Panc1 (cell line): Measurements from ENCODE around the gene CDR2L. TPM values are rescaled to one million over a fixed set of nuclear protein-coding genes. Genes with fewer than 3 reads are reported as not detected.

ENCODE experiments used
- ATAC-seq: fragments of 200-7000 bp; cut with Tn5 transposase; 2 replicates; pipeline ENCODE4 v1.9.1; 2020; ENCODE audit warnings: mild to moderate bottlenecking, moderate library complexity
- BruUV-seq: library from RNA; stranded (reverse); fragments of 400-500 nt; replicated peaks from 2 replicates; lab custom pipeline; 2021; lab: Mats Ljungman, UMichigan
- CTCF ChIA-PET: fragments of 300-600 bp; sonication (Branson Sonifier 250); formaldehyde crosslinking; loops from one replicate; lab custom pipeline; 2022; ENCODE audit warnings: antibody characterized with exemption; lab: Charles Lee
- POLR2A ChIA-PET: fragments of 300-600 bp; sonication (Branson Sonifier 250); formaldehyde crosslinking; loops from one replicate; lab custom pipeline; 2022; ENCODE audit warnings: antibody characterized with exemption; lab: Charles Lee
- DNase-seq: peaks from one replicate; pipeline ENCODE4 v3.0.0-alpha.2; 2010; ENCODE audit warnings: low read depth, low spot score
- H3K27ac ChIP-seq: 2 replicates; pipeline ENCODE4 v1.5.1; 2011; ENCODE audit warnings: mild to moderate bottlenecking, low read length, inconsistent platforms
- H3K27me3 ChIP-seq: fragments of 200-500 bp; sonication (Bioruptor generic); 2 replicates; pipeline ENCODE4 v1.6.0; 2014; ENCODE audit warnings: low read length, inconsistent platforms; ENCODE audit not compliant: control insufficient read depth, insufficient read depth
- H3K36me3 ChIP-seq: fragments of 200-500 bp; sonication (Bioruptor generic); 2 replicates; pipeline ENCODE4 v1.5.1; 2014; ENCODE audit warnings: inconsistent platforms, mild to moderate bottlenecking, low read length, moderate library complexity; ENCODE audit not compliant: control insufficient read depth, insufficient read depth
- H3K4me1 ChIP-seq: 2 replicates; pipeline ENCODE4 v1.5.1; 2011; ENCODE audit warnings: inconsistent platforms, mild to moderate bottlenecking, low read length, moderate library complexity; ENCODE audit not compliant: control insufficient read depth, insufficient read depth
- H3K4me3 ChIP-seq, 2 experiments: 2 replicates each; pipeline ENCODE4 v1.5.1; 2011 to 2012; ENCODE audit warnings: low read depth in 2 of 2, low read length in 2 of 2, mild to moderate bottlenecking in 2 of 2, inconsistent platforms in 1 of 2, moderate library complexity in 1 of 2
- H3K9me3 ChIP-seq: fragments of 200-500 bp; sonication (Bioruptor generic); 2 replicates; pipeline ENCODE4 v1.5.1; 2014; ENCODE audit warnings: low read depth, mild to moderate bottlenecking, inconsistent platforms, low read length, moderate library complexity; ENCODE audit not compliant: control insufficient read depth, insufficient read depth
- POLR2AphosphoS5 ChIP-seq: IDR thresholded peaks from 2 replicates; pipeline ENCODE4 v1.6.1; 2012; ENCODE audit warnings: mild to moderate bottlenecking, low read depth, low read length, moderate library complexity
- SIN3A ChIP-seq: IDR thresholded peaks from 2 replicates; pipeline ENCODE4 v1.6.1; 2012; ENCODE audit warnings: low read depth, mild to moderate bottlenecking, low read length, moderate library complexity, borderline replicate concordance; ENCODE audit not compliant: insufficient read depth
- TCF7L2 ChIP-seq: IDR thresholded peaks from 2 replicates; pipeline ENCODE4 v1.6.1; 2011; ENCODE audit warnings: mild to moderate bottlenecking, low read depth, low read length, inconsistent platforms
- in situ Hi-C: cut with HindIII; loops from 2 replicates; pipeline ENCODE4 v1.10.0; 2016; ENCODE audit warnings: low sequenced_read_pairs, low pct_unique_long_range_greater_than_20kb
- intact Hi-C: fragments of 100-400 bp; cut with micrococcal nuclease; formaldehyde crosslinking; loops from one replicate; pipeline ENCODE4 v1.10.0; 2022; ENCODE audit not compliant: unreplicated experiment
- total RNA-seq: library from RNA; stranded (reverse); gene quantifications from one replicate; pipeline ENCODE4 v1.2.1, GENCODE V29; 2021; ENCODE audit not compliant: unreplicated experiment
- TF ChIP-seq, protein P1 (sequence below): fragments of 450-650 bp; IDR thresholded peaks from 2 replicates; pipeline ENCODE4 v1.5.1; 2017; ENCODE audit warnings: mild to moderate bottlenecking
- TF ChIP-seq, protein P2 (sequence below), 2 experiments: IDR thresholded peaks; 2 replicates each; pipeline ENCODE4 v1.6.1; 2011 to 2012; ENCODE audit warnings: low read depth in 2 of 2, control low read depth in 1 of 2, low read length in 1 of 2, mild to moderate bottlenecking in 1 of 2, moderate library complexity in 1 of 2; ENCODE audit not compliant: insufficient read depth in 1 of 2

CDR2L gene
- total RNA-seq, 1 experiment from 2014 or later, result 32.0 TPM

DNA sequence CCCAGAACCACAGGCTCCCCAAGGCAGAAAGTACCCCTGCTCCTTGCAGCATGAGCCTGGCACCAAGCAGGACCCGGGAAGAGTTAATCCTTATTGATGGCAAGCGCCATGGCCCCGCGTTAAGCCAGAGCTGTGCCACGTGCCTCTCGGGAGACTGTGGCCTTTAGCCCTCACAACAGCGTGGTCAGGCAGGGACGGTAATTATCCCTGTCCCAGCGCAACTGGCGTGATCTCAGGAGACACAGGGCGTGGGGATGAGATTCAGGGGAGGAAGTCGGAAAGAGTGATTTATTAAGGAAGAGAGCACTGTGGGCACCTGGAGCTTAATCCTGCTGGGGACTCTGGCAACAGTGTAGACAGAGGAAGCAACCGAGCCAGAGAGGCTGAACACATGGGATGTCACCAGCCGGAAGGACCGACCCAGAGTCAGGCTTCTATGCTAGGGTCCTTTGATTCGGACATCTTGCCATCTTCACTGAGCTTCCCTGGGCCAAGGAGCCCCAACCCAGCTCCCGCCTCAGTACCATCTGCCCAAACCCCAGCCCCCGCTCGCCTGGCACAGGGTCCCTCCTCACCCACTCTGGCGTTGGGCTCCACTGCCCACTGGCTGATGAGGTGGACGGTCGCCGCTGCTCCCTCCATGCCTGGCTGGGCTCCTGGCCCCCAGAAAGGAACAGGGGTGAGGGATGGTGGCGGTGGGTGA, 34.9 kb upstream of the CDR2L start:
- H3K27me3 ChIP-seq, result no peaks in the 10 kb centered on the region
- no peak overlapping the region for H3K27ac ChIP-seq
- no peak for DNase-seq
- in situ Hi-C loops (no loop called here), intact Hi-C loops (no loop called here)
- no peaks in the 10 kb centered on the region for H3K9me3 ChIP-seq
- TF ChIP-seq, protein P1, sequence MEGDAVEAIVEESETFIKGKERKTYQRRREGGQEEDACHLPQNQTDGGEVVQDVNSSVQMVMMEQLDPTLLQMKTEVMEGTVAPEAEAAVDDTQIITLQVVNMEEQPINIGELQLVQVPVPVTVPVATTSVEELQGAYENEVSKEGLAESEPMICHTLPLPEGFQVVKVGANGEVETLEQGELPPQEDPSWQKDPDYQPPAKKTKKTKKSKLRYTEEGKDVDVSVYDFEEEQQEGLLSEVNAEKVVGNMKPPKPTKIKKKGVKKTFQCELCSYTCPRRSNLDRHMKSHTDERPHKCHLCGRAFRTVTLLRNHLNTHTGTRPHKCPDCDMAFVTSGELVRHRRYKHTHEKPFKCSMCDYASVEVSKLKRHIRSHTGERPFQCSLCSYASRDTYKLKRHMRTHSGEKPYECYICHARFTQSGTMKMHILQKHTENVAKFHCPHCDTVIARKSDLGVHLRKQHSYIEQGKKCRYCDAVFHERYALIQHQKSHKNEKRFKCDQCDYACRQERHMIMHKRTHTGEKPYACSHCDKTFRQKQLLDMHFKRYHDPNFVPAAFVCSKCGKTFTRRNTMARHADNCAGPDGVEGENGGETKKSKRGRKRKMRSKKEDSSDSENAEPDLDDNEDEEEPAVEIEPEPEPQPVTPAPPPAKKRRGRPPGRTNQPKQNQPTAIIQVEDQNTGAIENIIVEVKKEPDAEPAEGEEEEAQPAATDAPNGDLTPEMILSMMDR, result no peak
- TF ChIP-seq SIN3A (no peak), POLR2AphosphoS5 (no peak)
- TF ChIP-seq, protein P2, sequence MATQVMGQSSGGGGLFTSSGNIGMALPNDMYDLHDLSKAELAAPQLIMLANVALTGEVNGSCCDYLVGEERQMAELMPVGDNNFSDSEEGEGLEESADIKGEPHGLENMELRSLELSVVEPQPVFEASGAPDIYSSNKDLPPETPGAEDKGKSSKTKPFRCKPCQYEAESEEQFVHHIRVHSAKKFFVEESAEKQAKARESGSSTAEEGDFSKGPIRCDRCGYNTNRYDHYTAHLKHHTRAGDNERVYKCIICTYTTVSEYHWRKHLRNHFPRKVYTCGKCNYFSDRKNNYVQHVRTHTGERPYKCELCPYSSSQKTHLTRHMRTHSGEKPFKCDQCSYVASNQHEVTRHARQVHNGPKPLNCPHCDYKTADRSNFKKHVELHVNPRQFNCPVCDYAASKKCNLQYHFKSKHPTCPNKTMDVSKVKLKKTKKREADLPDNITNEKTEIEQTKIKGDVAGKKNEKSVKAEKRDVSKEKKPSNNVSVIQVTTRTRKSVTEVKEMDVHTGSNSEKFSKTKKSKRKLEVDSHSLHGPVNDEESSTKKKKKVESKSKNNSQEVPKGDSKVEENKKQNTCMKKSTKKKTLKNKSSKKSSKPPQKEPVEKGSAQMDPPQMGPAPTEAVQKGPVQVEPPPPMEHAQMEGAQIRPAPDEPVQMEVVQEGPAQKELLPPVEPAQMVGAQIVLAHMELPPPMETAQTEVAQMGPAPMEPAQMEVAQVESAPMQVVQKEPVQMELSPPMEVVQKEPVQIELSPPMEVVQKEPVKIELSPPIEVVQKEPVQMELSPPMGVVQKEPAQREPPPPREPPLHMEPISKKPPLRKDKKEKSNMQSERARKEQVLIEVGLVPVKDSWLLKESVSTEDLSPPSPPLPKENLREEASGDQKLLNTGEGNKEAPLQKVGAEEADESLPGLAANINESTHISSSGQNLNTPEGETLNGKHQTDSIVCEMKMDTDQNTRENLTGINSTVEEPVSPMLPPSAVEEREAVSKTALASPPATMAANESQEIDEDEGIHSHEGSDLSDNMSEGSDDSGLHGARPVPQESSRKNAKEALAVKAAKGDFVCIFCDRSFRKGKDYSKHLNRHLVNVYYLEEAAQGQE (IDR thresholded peaks at IDR 0.05; ENCODE audit: insufficient read depth in 1 of 2, low read depth in 2 of 2, low read length in 1 of 2), result no peak
- no peaks in the 10 kb centered on the region for H3K4me1 ChIP-seq
- H3K36me3 ChIP-seq, result no peaks in the 10 kb centered on the region
- BruUV-seq, result no TSS peak
- ChIA-PET CTCF (no interaction called here), POLR2A (no interaction called here)
- ATAC-seq, result no peak
- H3K4me3 ChIP-seq, result no peak overlapping the region

DNA sequence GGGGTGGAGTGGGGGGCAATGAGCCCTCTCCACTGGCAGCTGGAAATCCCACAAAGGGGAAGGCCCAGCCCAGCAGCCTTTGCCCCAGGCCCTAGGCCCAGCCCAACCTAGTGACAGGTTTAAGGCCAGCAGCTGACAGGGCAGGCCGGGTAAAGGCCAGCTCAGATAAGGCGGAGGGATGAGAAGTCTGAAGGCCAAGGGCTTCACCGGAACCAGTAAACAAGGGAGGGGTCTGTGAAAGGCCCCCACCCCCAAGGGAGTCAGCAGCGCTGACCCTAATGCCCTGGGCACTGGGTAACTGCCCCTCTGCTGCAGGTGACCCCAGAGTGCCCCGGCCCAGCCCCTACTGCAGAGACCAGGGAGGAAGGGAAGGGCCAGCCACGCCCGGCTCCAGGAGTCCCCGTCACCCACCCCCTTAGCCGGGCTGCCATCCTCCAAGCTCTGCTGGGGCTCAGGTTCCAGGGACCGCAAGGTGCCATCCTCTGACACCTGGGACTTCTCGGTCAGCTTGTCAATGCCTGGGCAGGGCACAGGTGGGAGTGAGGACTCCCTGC, 34.2 kb upstream of the CDR2L start:
- H3K27me3 ChIP-seq, result no peaks in the 10 kb centered on the region
- ATAC-seq (no peak), DNase-seq (no peak)
- no peaks in the 10 kb centered on the region for H3K9me3 ChIP-seq
- BruUV-seq, result no TSS peak
- no peaks in the 10 kb centered on the region for H3K4me1 ChIP-seq
- ChIA-PET CTCF (no interaction called here), POLR2A (no interaction called here)
- no peaks in the 10 kb centered on the region for H3K36me3 ChIP-seq
- TF ChIP-seq TCF7L2 (no peak), SIN3A (no peak), POLR2AphosphoS5 (no peak)
- TF ChIP-seq, protein P1, result no peak
- TF ChIP-seq, protein P2 (IDR thresholded peaks at IDR 0.05; ENCODE audit: insufficient read depth in 1 of 2, low read depth in 2 of 2, low read length in 1 of 2), result no peak
- no peak overlapping the region for H3K4me3 ChIP-seq
- in situ Hi-C loops (no loop called here), intact Hi-C loops (no loop called here)
- H3K27ac ChIP-seq, result no peak overlapping the region
